Pons (tissue), 1 donor: Measurements from ENCODE around the gene AVEN.
"Not testable (repeated sequence)": the region's sequence is repeated elsewhere in the genome, so short reads cannot be mapped to it uniquely, and the experiment has no call there.

Experiments
- DNase-seq: peaks from one replicate; pipeline ENCODE4 v3.0.0-alpha.2; 2016; ENCODE audit warnings: low spot score

AVEN gene

GRCh38 chr15:34039790-34040113, 748 bp upstream of the AVEN start:
- DNase-seq, result peak; percentile 28

- peak; percentile 70 for DNase-seq
These were observed 757 bp downstream of the AVEN start for GRCh38 chr15:34038023-34038870.

- no peak for DNase-seq
These were observed 6.8 kb downstream of the AVEN start for GRCh38 chr15:34031987-34032760.

DNA sequence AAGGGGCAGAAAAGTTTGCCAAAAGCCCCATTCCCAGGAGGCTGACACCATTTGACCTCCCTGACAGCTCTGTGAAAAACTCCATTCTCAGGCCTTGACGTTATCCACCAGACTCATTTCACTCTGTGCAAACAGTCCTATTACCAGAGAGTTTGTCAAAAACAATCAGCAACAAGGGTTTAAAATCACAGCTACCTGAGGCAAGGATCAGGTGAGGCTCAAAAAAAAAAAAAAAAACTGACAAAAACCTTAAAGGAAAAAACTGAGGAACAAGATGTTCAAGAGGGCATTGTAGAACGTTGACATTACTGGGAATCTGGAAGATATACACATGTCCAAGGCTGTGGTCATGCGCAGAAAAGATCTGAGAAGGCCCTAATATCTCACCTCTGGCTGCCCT, 11.4 kb downstream of the AVEN start:
- no peak for DNase-seq

DNA sequence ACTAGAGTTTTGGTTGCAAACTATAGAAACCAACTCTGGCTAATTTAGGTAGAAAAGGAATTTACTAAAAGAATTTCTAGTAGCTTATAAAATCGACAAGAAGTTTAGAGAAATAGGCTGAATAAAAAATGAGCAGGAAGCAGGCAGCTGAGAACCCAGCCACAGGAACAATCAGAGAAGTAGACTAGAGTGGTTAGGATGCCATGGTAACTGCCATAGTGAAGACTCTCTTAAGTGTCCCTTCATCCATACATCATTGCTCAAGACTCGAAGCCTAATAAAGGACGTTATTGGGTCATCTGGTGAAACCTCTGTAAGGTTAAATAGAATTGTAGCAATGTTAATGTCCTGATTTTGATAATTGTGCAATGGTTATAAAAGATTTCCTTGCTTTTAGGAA, 13.8 kb downstream of the AVEN start:
- no peak for DNase-seq

- DNase-seq, result no peak
These were observed 15.1 kb downstream of the AVEN start for GRCh38 chr15:34023907-34024306.

DNA sequence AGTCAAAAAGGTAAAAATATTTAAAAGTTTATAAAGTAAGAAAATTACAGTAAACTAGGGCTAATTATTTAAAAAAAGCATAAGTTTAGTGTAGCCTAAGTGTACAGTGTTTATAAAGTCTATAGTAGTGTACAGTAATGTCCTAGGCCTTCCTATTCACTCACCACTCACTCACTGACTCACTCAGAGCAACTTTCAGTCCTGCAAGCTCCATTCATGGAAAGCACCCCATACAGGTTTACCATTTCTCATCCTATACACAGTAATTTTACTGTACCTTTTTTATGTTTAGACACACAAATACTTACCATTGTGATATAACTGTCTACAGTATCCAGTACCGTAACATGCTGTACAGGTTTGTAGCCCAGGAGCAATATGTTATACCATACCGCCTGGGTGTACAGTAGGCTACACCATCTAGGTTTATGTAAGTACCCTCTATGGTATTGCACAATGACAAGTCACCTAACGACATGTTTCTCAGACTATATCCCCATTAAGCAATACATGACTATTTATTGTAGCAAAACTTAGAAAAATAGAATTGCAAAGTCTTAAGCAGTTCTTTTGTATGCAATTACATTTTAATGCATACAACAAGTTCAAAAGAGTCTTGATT, 19.5 kb downstream of the AVEN start:
- no peak for DNase-seq

- not testable (repeated sequence) for DNase-seq
These were observed 20.3 kb downstream of the AVEN start for GRCh38 chr15:34018738-34019137.

DNA sequence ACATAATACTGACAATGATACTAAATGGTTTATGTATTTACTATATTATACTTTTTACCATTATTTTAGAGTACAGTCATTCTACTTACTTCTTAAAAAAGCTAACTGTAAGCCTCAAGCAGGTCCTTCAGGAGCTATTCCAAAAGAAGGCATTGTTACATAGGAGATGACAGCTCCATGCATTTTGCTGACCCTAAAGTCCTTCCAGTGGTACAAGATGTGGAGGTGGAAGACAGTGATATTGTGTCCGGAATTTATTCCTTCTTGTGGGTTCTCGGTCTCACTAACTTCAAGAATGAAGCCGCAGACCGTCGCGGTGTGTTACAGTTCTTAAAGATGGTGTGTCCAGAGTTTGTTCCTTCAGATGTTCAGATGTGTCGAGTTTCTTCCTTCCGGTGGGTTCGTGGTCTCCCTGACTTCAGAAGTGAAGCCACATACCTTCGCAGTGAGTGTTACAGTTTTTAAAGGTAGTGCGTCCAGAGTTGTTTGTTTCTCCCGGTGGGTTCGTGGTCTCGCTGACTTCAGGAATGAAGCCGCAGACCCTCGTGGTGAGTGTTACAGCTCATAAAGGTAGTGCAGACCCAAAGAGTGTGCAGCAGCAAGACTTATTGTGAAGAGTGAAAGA, 20.9 kb downstream of the AVEN start:
- no peak for DNase-seq

- no peak for DNase-seq
These were observed 24.4 kb downstream of the AVEN start for GRCh38 chr15:34014556-34014955.

DNA sequence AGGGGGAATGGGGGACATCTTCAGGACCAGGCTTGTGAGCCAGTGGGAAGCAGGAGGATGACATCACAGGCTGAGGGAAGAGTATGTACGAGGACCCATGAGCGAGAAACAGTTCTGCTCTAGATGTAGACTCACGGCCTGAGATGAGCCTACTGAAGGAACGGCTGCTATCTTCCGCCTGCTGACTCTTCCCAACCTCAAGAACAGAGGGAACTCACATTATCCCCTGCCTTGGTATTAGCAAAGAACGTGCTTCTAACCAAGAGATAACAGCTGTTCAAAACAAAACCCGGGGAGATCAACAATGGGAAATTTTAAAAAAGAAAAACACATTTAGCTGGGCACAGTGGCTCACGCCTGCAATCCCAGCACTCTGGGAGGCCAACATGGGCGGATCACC, 25.3 kb downstream of the AVEN start:
- no peak for DNase-seq

GRCh38 chr15:34012461-34013028, 26.5 kb downstream of the AVEN start:
- DNase-seq, result no peak

DNA sequence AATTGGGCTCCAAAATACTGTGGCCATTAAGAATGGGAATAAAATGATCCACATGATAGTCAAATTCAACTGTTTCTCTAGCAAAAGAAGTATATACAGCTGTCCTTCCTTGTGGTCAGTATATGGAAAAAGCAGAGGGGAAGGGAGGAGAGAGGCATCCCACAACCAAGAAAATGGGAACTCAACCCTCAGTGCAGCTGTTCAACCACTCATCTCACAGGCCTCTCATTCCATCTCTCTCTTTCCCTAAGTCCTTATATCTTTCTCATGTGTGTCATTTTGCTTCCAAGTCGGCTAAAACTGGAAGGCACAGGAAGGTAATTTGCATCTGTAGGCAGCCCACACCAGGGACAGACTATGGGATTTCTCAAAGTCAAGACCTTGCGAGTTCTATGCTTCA, 27.5 kb downstream of the AVEN start:
- DNase-seq, result no peak

GRCh38 chr15:34010921-34011320, 28.1 kb downstream of the AVEN start:
- DNase-seq, result no peak

GRCh38 chr15:34009656-34010055, 29.3 kb downstream of the AVEN start:
- DNase-seq, result no peak

DNA sequence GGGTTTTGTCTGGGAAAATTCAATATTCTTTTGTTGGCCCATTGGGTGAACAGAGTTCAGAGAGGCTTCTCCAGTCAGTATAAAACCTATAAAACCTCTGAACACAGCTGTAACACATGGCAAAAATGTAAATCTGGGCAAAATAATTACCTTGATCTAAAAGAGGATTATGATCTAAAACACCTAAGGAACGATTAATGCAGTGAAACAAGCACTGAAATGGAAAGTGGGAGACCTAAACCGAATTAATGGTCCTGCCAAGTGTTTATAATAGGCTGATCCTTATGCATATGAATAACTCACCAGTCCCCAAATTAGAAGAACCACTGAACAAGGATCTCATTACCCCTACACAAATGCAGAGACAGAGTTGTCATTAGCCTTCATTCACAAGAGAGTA, 32.6 kb downstream of the AVEN start:
- no peak for DNase-seq

- no peak for DNase-seq
These were observed 37.5 kb downstream of the AVEN start for GRCh38 chr15:34001536-34001935.

DNA sequence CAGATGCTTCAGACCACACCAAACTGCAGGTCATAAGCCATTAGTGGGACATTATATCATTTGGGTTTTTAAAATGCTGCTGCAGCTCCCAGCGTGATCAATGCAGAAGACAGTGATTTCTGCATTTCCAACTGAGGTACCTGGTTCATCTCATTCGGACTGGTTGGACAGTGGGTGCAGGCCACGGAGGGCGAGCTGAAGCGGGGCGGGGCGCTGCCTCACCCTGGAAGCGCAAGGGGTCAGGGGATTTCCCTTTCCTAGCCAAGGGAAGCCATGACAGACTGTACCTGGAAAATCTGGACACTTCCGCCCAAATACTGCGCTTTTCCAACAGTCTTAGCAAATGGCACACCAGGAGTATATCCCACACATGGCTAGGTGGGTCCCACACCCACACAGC, 43.3 kb downstream of the AVEN start:
- DNase-seq, result not testable (repeated sequence)

DNA sequence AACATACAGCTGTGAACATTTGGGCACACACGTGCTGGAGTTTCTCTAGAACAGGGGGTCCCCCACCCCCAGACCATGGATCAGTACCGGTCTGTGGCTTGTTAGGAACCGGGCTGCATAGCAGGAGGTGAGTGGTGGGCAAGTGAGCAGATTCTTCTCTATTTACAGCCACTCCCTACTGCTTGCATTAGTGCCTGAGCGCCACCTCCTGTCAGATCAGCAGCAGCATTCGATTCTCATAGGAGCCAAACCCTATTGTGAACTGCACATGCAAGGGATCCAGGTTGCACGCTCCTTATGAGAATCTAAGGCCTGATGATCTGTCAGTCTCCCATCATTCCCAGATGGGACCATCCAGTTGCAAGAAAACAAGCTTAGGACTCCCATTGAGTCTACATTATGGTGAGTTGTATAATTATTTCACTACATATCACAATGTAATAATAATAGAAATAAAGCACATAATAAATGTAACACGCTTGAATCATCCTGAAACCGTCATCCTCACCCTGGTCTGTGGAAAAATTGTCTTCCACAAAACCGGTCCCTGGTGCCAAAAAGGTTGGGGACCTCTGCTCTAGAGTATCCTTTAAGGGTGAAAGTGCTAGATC, 44.9 kb downstream of the AVEN start:
- DNase-seq, result no peak

DNA sequence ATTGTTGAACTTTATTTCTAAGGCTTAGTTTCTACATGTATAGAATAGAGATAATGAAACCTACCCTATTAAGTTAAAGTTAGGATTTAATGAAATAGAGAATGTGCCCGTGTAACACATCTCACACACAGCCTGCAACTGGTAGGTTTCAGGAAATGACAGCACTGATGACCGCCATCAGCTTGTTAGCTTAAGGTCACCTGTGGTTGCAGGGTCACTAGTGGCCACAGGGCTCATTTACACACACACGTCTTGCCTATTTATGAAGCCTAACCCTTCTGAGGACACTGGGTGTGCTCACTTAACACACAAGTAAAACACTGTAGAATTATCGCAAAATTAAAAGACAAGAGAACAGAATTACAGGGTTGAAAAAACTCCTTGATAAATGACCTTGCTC, 50.6 kb downstream of the AVEN start:
- no peak for DNase-seq

DNA sequence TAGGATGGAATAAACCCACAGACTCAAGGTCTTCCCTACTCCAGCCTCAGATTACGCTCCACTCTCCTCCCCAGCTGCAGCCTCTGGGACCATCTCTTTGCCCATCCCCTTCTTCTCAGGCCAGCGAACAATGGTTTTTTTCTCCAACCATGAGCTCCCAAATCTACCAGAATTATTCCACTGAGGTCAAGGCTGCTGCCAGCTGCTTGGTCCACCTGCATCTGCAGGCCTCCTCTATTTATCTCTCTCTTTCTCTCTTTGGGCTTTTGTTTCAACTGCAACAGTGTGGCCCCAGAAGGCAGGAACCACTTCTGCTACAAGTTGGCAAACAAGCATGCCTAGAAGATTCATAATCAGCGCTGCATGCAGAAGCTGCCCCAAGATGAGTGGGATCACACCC, 51.6 kb downstream of the AVEN start:
- no peak for DNase-seq

DNA sequence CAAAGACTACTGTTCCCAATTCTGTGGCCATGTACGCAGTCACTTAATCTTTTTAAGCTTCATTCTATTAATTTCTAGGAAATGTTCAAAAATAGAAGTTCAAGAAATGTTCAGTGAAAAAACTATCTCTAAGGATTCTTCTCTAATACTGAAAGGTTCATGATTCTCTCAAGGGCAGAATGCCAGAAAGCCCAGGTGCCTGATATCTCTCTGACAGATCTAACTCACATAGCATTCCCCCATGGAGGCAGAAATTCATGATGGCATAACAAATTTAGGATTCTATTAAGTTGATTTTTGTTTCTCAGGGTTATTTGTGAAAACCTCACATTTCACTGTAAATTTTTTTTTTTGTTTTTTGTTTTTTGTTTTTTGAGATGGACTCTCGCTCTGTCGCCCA, 53.3 kb downstream of the AVEN start:
- DNase-seq, result no peak
